ENCODE data around the gene PHF21A.
A peak's percentile ranks its signal among the peaks of the same experiment; 100 is the strongest.

The PHF21A gene

DNA sequence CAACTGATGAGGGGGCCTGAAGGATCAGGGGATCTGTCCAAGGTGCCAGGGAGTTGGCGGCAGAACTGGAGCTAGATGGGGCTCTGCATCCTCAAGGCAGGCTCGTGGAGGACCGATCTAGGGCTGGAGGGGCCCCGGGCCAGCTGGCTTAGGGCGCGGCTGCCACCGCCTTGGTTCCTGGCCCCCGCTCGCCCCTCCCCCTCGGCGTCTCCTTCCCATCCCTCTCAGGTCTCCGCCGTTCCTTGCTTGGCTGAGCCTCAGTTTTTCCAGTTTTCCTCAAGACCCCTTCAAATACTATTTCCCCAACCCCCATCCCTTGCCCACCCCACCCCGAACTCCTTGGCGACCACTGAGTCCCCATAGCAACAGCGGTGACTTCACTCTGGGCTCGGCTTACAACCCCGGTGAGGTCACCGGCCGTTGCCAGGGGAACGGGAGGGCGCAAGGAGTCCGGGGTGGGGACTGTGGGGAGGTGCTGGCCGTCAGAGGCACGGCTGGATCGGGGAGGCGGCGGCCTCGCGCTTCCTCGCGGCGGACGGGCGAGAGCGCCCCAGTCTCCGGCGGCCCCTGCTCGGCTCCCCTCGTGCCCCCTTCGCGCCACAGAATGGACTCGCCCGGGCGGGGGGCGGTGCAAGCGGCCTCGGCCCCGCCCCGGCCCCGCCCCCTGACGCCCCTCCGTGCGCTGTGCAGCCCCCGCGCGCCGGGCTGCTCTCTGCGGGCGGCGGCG, 221.6 kb downstream of the PHF21A start:
- peak; percentile 84 to 86 for DNase-seq

DNA sequence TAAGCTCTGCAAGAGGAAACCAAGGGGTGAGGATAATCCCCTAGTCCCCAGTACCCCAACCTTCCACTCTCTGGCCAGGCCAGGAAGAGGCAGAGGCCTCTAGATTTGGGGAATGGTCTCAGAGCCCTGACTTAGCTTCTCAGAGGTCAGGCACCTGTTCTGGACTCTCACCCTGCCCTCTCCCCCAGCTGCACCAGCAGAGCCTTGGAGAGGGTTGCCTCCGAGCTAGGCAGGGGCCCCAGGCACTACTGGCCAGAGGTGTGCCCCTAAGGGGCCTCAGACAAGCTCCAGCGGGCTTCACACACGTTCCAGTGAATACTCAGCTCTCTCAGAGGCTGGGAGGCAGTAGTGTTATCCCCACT, 222.2 kb downstream of the PHF21A start:
- no peak for DNase-seq

DNA sequence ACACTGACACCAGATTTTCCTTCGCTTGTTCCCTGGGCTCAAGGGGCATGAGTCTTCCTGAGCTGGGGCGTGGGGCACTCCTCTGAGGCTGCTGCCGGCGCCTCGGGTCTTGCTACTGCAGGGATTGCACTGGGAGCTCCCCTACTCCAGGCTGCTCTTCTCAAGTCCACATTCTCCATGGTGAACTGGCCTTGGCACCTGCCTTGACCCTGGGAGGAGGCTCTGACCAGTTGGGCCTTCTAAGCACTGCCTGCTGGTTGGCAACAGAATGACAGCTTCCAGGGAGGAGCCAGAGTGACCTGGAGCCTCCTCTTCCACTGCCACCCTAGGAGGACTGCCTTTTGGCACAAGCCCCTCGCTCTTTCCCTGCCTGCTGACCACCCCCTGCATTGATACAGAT, 223.7 kb downstream of the PHF21A start:
- no peak for DNase-seq

- DNase-seq = no peak
These were observed 224.8 kb downstream of the PHF21A start for GRCh38 chr11:45896422-45896984.

DNA sequence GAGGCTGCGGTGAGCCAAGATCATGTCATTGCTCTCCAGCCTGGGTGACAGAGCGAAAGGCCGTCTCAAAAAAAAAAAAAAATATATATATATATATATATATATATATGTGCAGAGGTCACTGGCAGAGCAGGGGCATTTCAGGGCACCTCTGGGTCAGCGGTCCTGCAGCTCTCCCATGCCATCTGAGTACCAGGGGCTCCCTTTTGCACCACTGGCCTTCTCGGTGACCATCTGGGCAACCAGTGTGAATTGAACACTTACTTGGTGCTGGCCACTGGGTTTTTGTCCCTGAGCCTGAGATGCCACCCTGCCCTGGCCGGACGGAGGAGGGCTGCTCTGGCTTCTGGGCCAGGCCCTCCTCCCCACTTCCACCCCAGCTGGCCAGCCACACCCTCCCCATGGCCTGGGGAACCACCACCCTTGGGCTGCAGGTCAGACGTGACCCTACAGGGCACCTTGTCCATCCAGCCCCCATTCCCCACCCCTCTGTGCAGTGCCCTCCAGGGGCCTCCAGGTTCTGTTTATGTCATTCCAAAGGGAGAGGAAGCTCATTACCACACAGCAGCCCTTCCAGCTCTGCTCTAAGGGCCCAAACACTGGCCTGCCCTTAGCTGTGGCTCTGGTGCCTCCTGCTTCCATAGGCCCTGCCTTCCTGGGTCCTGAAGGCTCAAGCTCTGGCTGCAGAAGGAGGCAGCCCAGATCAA, 225.5 kb downstream of the PHF21A start:
- no peak for DNase-seq

- DNase-seq = no peak
These were observed 226.6 kb downstream of the PHF21A start for GRCh38 chr11:45894555-45895247.

DNA sequence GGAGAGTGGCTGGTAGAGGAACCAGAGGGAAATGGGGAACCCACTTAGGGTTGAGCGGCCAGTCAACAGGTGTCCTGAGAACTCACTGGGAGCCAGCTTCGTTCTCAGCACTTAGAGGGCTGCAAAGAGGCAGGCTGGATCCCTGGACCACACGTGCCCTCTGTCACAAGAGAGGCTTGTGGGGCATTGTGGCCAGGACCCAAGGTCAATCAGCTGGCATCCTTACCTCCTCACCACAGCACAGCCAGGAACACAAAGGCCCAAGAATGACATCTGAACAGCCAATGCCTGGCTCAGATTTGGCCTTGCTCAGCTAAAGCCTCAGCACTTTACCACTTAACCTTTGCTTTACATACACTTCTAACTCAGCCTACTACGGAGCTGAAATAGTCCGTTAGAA, 228.4 kb downstream of the PHF21A start:
- DNase-seq = no peak

- DNase-seq = no peak
These were observed 230.2 kb downstream of the PHF21A start for GRCh38 chr11:45890886-45891550.

DNA sequence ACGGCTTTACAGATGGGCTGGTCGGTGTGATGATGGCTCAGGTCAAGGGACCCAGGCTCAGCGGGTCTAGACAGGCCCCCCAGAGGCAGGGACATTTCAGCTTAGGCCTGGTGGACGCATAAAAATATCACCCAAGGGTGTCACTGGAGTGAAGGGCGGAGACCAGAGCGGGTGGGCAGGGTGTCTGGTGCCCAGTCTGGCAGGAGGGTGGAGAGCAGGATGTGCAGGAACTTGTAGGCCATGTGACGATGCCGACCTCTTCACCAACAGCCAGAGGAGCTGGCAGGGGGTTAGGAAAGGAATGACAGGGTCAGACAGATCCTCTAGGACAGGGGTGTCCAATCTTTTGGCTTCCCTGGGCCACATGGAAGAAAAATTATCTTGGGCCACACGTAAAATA, 231.3 kb downstream of the PHF21A start:
- no peak for DNase-seq

- DNase-seq = no peak
These were observed 231.7 kb downstream of the PHF21A start for GRCh38 chr11:45889555-45889954.

GRCh38 chr11:45887587-45887986, 233.7 kb downstream of the PHF21A start:
- DNase-seq = no peak

GRCh38 chr11:45886816-45887520, 234.3 kb downstream of the PHF21A start:
- DNase-seq = no peak

GRCh38 chr11:45885921-45886721, 235.1 kb downstream of the PHF21A start:
- DNase-seq = no peak

DNA sequence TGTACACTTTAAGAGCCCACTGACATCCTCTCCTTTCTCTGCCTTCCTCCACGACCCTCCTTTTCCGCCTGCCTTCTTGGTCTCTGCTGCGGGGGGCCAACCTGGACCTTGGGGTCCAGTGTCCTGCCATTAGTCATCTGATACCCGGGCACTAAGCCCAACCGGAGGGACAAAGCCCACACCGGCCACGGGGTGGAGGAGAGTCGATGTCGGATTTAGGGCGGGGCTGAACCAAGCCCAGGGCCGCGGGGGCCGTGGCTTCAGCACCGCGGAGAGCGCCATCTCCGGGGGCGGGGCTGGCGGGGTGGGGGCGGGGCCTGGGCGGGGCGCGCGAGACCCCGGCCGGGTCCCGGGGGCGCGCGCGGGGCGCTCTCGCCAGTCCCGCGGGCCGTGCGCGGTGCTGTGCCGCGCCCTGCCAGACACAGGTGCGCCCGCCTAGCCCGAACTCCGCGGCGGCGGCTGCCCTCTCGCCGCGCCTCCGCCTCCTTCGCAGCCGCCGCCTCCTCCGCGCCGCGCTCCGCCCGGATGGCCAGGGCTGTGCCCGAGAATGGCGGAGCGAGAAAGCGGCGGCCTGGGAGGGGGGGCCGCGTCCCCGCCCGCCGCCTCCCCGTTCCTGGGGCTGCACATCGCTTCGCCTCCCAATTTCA, 235.9 kb downstream of the PHF21A start, which contains the start of gene MAPK8IP1:
Gene MAPK8IP1 (plus strand): TSS at position 378 of the 647 bp plus-strand sequence. CDS start 170 bp downstream, at position 548.
- peak; percentile 25 to 52 for DNase-seq

DNA sequence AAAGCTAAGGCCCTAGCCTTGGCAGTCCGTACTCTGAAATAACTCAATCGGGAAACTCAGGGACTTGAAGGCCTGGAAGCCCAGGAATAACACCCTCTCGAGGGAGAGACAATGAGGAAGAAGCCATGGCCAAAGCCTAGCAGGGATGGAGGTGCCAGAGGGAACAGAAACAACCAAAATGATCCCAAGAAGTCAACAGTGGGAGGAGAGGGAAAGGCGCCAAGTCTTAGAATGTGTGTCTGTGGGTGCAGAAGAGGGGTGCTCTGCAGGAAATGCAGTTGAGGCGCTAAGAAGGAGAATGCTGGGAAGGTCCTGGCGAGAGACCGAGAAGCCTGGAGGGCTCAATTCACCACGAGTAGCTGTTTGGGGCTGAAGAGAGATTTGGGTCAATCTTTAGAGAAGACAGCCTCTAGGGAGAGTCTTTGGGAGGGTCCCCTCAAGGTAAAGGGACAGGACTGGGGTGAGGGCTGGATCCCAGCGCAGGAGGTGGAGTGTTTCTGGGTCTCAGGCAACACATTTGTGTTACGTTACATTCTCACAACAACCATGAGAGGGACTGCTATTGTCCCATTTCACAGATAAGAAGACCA, 236.6 kb downstream of the PHF21A start:
- DNase-seq = no peak

All from hippocampal formation (tissue), 2 donors.